Stromal cell of bone marrow (primary cell): Measurements from ENCODE around the gene VAV2.

ENCODE experiments used
- DNase-seq: peaks from one replicate; pipeline ENCODE4 v3.0.0-alpha.2; 2012; ENCODE audit warnings: low read depth

The VAV2 gene, protein sequence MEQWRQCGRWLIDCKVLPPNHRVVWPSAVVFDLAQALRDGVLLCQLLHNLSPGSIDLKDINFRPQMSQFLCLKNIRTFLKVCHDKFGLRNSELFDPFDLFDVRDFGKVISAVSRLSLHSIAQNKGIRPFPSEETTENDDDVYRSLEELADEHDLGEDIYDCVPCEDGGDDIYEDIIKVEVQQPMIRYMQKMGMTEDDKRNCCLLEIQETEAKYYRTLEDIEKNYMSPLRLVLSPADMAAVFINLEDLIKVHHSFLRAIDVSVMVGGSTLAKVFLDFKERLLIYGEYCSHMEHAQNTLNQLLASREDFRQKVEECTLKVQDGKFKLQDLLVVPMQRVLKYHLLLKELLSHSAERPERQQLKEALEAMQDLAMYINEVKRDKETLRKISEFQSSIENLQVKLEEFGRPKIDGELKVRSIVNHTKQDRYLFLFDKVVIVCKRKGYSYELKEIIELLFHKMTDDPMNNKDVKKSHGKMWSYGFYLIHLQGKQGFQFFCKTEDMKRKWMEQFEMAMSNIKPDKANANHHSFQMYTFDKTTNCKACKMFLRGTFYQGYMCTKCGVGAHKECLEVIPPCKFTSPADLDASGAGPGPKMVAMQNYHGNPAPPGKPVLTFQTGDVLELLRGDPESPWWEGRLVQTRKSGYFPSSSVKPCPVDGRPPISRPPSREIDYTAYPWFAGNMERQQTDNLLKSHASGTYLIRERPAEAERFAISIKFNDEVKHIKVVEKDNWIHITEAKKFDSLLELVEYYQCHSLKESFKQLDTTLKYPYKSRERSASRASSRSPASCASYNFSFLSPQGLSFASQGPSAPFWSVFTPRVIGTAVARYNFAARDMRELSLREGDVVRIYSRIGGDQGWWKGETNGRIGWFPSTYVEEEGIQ

DNA sequence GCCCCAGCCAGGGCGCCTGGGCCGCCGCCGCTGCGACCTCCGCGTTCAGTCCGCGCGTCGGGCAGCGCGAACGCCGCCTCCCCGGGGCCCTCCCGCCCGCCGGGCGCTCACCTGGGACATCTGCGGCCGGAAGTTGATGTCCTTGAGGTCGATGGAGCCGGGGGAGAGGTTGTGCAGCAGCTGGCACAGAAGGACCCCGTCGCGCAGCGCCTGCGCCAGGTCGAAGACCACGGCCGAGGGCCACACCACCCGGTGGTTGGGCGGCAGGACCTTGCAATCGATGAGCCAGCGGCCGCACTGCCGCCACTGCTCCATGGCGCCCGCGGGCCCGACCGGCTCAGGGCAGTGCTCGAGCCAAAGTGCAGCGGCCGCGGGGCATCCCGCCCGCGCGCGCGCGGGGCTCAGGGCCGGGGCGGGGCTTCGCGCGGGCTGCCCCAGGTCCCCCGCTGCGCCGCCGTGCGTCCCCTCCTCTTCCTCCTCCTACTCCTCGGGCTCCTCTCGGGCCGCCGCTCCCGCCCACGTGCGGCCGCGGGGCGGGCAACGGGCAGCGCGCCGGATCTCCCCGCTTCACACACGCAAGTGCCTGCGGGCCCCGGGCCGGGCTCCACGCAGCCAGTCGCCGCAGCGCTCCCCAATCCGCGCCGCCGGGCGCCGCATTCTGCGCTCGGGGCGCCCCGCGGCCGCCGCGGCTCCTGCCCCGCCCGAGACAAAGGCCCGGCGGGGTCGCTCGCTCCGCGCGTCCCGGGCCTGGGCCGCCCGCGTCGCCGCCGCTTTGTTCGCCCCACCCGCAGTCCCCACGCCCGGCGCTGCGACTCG, at the start of gene VAV2:
Gene VAV2, minus strand, starts transcription at position 361 of the 816 bp plus-strand sequence. Its CDS starts 46 bp downstream, at position 315.
- DNase-seq = peak; percentile 28

DNA sequence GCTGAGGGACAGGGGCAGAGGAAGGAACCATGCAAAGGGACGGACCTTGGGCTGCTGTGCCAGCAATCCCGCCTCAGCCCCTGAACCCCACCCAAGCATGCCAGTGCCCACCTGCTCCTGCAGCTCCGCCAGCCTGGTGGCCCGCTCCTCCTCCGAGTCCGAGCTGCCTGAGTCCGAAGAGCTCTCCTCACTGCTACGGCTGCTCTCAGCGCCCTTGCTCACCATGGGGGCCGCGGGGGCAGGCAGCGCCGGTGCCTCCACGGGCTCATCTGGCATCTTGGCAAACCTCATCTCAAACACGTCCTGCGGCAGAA, 49.5 kb upstream of the VAV2 start:
- no peak for DNase-seq

DNA sequence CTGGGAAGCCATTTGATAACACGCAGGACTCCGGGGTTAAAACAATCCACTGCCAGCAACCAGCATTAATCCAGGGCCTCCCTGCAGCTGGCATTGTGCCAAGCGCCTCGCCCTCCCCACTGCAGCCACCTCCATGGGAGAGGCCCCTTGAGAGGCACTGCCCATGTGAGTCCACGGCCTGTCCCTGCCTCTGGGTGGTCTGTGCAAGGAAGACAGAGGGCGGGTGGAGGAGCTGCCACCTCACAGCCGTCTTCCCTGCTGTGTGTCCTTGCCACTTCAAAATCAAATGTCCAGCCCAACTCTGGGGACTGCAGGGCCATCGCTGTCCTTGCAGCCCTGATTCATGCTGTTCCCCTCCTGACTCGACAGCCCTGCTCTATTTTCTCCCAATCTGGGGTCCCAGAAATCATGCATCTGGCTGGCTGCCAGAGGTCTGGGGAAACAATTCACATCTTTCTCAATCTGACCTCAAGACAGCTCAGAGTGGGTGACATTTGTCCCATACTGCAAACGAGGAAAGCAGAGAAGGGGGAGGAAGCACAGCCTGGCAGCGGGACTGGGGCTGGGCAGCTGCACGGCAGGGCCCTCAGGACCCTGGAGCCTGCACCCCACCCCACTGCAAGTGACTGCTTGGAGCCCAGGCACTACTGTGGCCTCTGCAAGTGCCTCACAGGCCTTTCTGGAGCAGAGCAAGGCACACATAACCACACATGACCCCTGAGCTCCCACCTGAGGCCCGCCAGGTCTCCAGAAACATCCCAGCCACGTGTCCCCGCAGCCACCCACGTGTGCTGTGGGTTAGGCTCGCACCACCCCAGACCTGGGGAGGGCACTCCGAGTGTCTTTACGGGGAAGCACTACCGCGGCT, 48.9 kb upstream of the VAV2 start:
- no peak for DNase-seq

DNA sequence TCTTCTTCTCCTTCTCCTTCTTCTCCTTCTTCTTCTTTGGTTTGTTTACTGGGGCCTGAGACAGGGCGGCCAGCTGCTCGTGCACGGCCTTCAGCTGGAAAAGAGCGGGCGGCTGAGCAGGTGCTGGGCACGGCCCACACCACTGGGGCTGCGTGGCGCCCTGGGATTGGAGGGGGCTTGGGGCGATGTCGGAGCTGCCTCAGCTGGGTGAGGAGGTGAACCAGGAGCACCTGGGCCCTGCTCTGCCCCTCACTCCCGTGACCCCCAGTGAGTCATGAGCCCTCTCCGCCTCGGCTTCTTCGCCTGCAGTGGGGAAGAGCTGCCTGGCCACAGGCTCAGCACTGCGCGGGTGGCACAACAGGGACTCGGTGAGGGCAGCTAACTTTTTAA, 48.0 kb upstream of the VAV2 start:
- DNase-seq = no peak

DNA sequence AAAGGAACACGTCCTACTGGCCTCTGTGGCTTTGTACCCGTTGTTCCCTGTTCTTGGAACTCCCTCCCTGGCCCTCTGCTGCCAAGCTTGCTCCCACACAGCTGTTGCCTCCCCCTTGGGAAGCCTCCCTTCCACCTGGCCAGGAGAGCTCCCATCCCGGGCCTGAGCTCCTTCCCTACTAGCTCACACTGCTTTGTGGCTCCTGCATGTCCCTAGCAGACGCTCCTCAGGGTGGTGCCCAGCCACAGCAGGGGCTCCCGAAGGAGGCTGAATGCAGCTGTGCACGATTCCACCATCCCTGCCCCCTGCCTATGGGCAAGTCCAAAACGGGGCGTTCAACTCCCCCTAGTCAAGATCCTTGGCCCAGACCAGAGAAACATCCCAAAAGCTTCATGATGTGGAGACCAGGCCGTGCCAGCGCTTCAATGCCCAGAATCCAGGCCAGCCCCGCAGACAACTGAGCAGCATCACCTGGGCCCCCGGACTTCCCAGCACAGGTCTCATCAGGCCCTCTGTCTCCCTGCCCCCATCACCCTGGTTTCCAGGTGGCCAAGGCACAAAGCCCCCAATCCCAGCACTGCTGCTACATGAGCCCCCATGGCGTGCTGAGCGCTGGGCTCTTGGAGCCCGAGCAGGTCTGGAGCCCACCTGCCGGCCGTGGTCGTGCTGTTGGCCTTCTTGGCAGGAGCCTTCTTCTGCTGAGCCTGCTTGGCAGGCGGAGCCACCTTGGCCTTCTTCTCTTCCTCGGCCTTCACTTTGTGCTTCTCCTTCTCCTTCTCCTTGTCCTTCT, 47.5 kb upstream of the VAV2 start:
- DNase-seq = no peak

DNA sequence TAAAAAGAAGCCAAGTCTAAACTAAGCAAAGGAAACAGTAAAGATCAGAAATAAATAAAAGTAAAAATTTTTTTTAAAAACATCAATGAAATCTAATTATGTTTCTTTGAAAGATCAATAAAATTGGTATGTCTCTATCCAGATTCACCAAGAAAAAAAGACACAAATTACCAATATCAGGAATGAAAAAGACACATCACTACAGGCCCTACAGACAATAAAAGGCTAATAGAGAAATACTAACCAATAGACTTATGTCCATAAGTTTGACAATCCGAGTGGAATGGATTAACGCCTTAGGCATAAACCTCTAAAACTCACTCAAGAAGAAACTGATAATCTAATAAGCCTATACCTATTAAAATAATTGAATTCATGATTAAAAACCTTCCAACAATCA, 45.5 kb upstream of the VAV2 start:
- DNase-seq = no peak

DNA sequence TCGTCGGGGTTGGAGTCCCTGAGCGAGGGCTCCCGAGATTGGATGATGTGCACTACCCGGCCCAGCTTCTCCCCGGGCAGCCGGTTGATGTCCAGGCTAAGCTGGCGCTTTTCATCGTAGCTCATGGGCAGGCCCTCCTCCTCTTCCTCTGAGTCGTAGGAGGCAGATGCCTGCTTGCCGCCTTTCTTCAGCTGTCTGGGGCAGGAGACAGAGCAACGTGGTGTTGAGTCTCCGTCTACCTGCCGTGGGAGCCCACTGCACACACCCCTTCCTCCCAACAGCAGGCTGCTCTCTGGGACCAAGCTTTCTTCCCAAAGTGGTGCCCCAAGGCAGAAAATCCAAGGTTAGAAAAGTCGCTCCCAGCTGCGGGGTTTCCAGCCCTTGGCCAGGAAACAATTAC, 44.0 kb upstream of the VAV2 start:
- DNase-seq = no peak

DNA sequence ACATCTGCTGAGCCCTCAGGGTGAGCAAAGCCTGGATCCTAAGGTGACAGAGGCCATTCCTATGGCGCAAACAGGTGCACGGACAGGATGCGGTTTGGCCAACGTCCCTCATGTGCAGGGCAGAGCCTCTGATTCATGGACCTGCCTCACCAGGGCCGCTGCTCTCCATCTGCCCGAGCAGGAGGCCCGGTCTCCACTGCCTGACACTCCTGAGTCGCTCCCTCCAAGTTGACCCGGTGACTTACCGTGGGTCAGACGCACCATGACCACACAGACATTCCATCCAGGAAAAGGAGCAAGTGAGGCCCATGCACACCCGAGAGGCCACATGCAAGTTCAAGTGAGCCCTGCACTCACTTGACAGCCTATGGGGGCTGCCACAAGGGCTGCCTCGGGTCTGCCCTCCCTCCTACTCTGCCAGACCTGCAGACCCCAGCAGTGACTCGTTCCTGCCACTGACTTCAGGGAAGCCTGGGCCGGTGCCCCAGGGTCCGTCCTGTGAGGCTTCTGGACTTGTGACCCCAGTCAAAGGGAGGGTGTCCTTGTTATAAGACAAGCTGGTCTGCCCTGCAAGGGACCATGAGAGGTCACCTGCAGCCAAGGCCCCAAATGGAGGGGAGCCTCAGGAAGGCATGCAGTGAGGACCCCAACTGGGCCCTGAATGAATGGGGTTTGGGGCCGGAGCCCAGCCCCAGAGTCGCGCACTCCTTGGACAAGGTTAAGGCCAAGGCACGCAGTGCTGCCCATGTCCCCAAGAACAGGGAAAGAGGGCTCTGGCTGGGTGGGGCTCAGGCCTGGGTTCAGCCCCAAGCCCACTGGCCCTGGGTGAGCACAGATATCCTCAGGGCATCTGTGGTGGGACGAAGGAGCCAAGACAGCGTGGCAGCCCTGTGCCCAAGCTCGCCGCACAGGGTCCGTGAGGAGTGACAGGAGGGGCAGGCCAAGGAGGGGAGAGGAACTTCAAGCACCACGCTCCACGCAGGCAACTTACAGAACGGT, 43.2 kb upstream of the VAV2 start:
- no peak for DNase-seq

DNA sequence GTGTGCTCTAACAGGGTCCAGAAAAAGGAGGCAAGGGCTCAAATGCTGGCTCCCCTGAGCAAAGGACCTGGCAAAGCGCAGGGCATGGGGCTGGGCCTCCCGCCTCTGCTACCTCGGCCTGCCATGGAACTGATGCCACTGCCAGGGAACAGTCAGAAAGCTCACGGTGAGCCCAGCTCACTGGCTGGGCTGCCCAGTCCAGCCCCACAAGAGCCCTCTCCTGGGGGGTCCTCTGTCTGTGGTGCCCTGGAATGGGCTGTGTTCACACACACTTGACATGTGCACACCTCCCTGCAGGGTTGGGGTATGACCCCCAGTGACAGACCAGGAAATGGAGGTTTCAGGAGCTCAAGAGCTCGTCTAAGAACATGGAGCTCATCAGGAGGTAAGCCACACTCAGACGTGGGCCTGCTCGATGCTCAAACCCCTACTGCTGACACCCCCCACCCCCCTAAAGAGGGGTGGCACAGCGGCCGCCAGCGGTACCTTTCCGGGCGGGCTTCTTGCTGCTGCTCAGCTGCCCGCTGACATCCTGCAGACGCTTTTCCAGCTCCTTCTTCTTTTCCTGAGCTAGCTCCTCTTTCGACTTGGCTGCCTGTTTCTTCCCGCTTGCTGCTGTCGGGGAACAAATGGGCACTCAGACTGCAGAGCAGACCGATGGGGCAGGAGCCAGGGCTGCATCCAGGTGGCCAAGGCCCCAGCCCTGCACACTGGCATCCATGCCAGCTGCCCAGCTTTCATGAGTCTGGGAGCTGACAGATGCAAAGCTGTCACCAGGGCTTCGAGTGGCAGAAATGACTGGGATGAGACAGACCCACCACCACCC, 42.3 kb upstream of the VAV2 start:
- no peak for DNase-seq

DNA sequence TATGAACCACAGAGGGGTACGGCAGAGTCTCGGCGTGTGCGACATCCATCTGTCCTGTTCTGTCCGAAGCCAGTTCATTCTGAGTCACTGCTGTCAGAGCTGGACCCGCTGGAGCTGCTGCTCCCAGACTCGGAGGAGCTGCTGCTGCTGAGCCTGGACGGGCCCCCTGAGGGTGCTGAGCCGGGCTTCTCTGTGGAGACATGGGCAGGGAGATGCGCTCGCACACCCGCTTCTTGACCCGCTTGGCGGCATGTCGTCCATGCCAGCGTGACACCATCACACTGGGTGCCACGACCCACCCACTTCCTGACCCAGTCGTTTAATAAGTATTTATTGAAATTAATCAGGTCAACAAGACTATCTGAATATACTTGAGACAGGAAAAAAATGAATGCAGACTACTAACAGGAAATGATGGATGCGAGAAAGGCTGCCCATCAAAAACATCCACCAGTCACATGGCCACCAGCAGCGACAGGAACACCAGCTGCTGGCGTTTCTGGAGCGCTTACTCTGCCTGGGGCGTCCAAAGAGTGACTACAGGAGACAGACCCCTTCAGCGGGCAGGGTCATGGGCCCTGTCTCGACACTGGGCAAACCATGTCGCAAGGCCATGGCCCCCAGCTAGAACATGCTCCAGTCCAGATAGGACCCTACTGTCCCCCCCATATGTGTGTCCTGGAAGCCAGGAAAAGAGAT, 41.5 kb upstream of the VAV2 start:
- no peak for DNase-seq

DNA sequence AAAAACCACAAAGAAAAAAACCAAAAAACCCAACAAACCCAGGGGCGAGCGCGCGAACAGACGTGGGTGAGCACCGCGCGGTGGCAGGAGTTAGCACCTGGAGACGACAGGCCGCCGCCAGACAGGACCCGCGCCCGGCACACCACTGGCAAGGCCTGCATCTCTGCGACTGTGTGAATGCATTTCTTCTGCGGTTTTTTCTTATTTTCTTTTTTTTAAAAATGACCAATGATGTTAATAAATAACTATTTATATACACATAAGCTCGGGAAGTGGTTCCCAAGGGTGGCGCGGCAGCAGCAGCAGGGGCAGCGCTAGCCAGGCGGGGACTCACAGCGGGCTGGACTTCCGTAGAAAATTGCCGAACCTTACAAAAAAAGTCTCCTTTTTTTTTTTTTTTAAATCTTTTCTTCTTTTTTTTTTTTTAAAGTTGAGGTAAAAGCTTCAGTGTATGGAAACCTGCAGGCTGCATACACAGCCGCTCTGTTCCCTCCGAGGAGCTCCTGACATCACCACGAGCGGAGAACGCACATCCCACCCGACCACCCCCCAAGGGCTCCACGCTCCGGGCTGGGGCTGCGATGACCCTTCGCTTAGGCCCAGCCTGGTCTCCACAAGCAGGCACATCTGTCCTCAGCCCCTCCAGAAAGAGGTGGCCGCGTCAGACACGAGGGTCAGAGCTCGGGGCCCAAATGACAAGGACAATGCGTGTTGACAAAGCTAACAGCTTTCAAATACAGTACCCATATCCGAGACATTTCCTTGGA, 40.5 kb upstream of the VAV2 start:
- DNase-seq = no peak

DNA sequence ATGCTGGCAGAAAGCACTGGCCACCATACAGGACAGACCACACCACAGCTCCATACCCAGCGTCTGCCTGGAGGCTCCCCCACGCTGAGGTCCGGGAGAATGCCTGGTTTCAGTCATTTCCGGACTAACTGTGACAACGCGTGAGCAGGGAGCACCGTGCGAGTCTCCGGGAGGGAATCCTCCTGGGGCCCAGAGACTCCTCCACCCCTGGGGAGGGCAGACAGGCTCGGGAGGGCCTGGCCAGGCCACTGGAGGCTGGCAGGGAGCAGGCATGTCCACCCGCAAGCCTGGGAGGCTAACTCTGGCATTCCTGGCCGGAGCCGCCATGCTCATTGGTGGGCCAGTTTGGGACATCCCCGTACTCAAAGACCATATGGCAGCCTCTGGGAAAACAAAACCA, 39.7 kb upstream of the VAV2 start:
- DNase-seq = no peak

DNA sequence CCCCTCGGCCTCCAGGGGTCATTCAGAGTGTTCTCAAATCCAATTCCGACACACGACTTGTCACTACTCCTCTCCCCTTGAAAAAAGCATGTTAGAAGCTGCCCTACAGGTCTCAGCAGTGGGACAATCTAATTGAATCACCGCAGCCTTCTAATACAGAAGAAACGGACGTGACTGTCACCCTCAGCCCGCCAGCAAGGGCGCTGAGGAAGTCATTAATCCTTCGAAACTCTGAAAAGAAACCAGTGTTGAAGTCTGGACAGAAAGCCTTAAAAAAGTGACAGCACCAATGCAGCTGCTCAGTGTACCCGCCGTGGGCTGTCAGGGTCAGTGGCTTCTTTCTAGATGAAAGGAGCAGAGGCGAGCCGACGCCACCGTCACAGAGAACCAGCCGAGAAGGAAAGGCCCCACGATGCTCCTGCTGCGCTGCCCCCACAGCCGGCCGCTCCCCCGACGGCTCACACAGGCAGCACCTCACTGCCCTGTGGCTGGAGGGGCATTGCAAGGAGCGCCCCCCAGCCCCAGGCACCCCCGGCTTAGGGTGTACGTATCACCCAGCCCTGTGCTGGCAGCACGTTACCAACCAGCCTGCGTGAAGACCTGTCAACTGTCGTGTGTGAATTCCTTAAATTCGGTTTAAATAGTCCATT, 38.8 kb upstream of the VAV2 start:
- DNase-seq = no peak

DNA sequence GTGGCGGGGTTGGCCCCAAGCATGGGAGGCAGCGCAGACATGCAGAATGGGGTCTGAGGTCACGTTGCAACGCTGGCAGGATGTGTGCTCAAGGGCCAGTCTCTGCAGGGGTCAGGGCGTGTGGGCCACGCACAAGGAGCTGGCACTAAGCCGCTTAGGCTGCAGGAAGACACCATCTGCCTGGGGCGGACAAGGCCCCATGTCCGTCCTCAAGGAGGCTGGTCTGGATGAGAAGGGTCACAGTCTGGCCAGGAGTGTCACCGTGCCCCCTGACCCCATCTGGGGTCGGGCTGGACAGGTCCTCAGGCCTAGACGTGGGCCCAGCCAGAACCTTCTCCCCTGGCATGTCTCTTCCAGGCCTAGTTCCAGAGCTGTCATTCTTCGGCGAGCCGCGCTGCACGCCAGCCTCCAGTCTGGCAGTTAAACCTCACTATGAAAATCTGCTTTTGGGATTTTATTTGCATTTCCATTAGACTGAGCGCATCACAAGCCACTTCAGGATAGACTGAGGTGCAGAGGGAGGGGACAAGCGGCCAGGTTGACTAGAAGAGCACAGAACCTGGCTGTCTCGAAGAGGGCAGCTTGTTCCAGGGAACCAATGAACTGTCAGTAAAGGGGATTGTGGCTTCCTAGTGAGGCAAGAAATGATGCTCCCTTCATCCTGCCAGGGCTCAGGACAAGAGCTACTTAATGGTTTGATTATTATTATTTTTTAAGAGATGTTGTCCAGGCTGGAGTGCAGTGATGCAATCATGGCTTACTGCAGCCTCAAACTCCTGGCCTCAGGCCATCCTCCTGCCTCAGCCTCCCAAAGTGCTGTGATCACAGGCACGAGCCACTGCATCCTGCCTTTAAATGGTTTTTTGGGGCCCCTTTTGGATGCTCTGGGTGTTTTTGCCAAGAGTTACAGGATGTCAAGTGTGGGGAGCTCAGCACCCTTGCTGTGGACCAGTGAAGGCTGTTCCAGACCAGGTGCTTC, 37.4 kb upstream of the VAV2 start:
- no peak for DNase-seq

DNA sequence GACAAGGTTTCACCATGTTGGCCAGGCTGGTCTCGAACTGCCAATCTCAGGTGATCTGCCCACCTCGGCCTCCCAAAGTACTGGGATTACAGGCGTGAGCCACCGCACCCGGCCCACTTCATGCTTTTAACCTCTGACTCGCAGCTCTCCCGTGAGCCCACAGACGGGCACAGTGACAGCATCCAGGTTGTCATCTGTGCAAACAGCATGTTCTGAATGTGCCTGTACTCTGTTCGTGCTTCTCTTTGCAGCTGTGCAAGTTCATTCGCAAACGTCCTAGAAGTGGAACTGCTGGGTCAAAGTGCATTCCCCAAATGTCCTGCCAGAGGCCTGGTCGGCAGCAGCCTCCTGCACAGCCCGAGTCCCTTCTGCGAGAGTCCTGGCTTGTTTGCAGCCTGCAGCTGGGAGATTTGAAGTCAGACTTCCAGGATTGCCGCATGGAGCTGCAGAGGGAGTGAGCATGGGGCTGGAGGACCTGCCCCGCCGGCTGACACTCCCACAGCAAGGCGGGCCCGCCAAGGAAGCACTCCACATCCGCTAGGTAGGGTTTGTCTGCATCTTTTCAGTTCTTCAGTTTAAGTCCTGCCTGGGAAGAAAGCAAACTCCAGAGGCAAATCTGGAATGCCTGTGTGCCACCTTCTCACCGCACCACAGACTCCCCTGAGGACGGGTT, 36.6 kb upstream of the VAV2 start:
- no peak for DNase-seq
